Measurements from ENCODE around the gene FCF1. TPM values are rescaled to one million over a fixed set of nuclear protein-coding genes. Genes with fewer than 3 reads are reported as not detected.

The FCF1 gene
- polyA plus RNA-seq, 1 experiment: 78.5 TPM

GRCh38 chr14:74704656-74705055 lies 8.3 kb upstream of the FCF1 start:
- peaks cover 6% of the 10 kb centered on the region for H3K9me3 ChIP-seq (ENCODE audit: control insufficient read depth, insufficient read depth, low read length)
- no peak for TF ChIP-seq CTCF (IDR thresholded peaks at IDR 0.05; ENCODE audit: low read depth, low read length)
- POLR2A ChIA-PET: interaction anchor here (0.7 kb wide), 2 partner anchors 96 to 606 kb away, joined by 3 to 4 read pairs; no protein-coding TSS in a partner anchor
- H3K27ac ChIP-seq (ENCODE audit: low read depth, low read length): no peak overlapping the region
- no peak for DNase-seq (ENCODE audit: low read depth, low spot score)
- no peaks in the 10 kb centered on the region for H3K27me3 ChIP-seq (ENCODE audit: control insufficient read depth, insufficient read depth, low read length)
- CTCF ChIA-PET: interaction anchor here (1.3 kb wide), 1 partner anchor 92 kb away, joined by 4 read pairs; no protein-coding TSS in a partner anchor
- H3K4me3 ChIP-seq (ENCODE audit: low read depth, low read length): no peak overlapping the region

GRCh38 chr14:74705613-74706500 lies 7.1 kb upstream of the FCF1 start:
- H3K9me3 ChIP-seq (ENCODE audit: control insufficient read depth, insufficient read depth, low read length): peaks cover 6% of the 10 kb centered on the region
- H3K4me3 ChIP-seq (ENCODE audit: low read depth, low read length): no peak overlapping the region
- ChIA-PET CTCF (interaction anchor here (0.7 to 1.4 kb wide), 6 partner anchors 13 to 156 kb away, joined by 3 to 5 read pairs (median 3); no protein-coding TSS in a partner anchor), POLR2A (interaction anchor here (0.7 kb wide), 2 partner anchors 91 to 95 kb away, joined by 3 read pairs; no protein-coding TSS in a partner anchor)
- no peak for TF ChIP-seq CTCF (IDR thresholded peaks at IDR 0.05; ENCODE audit: low read depth, low read length)
- no peaks in the 10 kb centered on the region for H3K27me3 ChIP-seq (ENCODE audit: control insufficient read depth, insufficient read depth, low read length)
- DNase-seq (ENCODE audit: low read depth, low spot score): no peak
- no peak overlapping the region for H3K27ac ChIP-seq (ENCODE audit: low read depth, low read length)

- ChIA-PET POLR2A (no interaction called here), CTCF (interaction anchor here (0.5 to 1.0 kb wide), 2 partner anchors 99 to 386 kb away, joined by 3 read pairs; partner anchors contain the start of gene LTBP2)
- Histone ChIP-seq H3K4me3 (ENCODE audit: low read depth, low read length) (no peak overlapping the region), H3K9me3 (ENCODE audit: control insufficient read depth, insufficient read depth, low read length) (no peaks in the 10 kb centered on the region), H3K27me3 (ENCODE audit: control insufficient read depth, insufficient read depth, low read length) (no peaks in the 10 kb centered on the region), H3K27ac (ENCODE audit: low read depth, low read length) (no peak overlapping the region)
- TF ChIP-seq CTCF (IDR thresholded peaks at IDR 0.05; ENCODE audit: low read depth, low read length): no peak
- no peak for DNase-seq (ENCODE audit: low read depth, low spot score)
Observed at GRCh38 chr14:74710480-74710879, 2.5 kb upstream of the FCF1 start.

GRCh38 chr14:74711651-74712050 lies 1.3 kb upstream of the FCF1 start:
- H3K9me3 ChIP-seq (ENCODE audit: control insufficient read depth, insufficient read depth, low read length): no peaks in the 10 kb centered on the region
- H3K4me3 ChIP-seq (ENCODE audit: low read depth, low read length): peak overlapping the region; percentile 93; the same call in 1 of the 2 replicates
- CTCF ChIA-PET: no interaction called here
- POLR2A ChIA-PET: no interaction called here
- H3K27me3 ChIP-seq (ENCODE audit: control insufficient read depth, insufficient read depth, low read length): no peaks in the 10 kb centered on the region
- H3K27ac ChIP-seq (ENCODE audit: low read depth, low read length): no peak overlapping the region
- DNase-seq (ENCODE audit: low read depth, low spot score): no peak
- no peak for TF ChIP-seq CTCF (IDR thresholded peaks at IDR 0.05; ENCODE audit: low read depth, low read length)

GRCh38 chr14:74713395-74713735 lies 421 bp downstream of the FCF1 start:
- no peaks in the 10 kb centered on the region for H3K27me3 ChIP-seq (ENCODE audit: control insufficient read depth, insufficient read depth, low read length)
- no peak for TF ChIP-seq CTCF (IDR thresholded peaks at IDR 0.05; ENCODE audit: low read depth, low read length)
- H3K4me3 ChIP-seq (ENCODE audit: low read depth, low read length): peak overlapping the region; percentile 93
- peak overlapping the region; percentile 69 for H3K27ac ChIP-seq (ENCODE audit: low read depth, low read length)
- H3K9me3 ChIP-seq (ENCODE audit: control insufficient read depth, insufficient read depth, low read length): no peaks in the 10 kb centered on the region
- CTCF ChIA-PET: no interaction called here
- POLR2A ChIA-PET: interaction anchor here (0.5 kb wide), 1 partner anchor 1254 kb away, joined by 6 read pairs; no protein-coding TSS in a partner anchor
- DNase-seq (ENCODE audit: low read depth, low spot score): no peak
